HUES48 (cell line): ENCODE data around the gene DAP3.
"Not testable (repeated sequence)": the region's sequence is repeated elsewhere in the genome, so short reads cannot be mapped to it uniquely, and the experiment has no call there.

Experiments
- H3K27ac ChIP-seq: one replicate; pipeline ENCODE4 v1.7.0; 2013; ENCODE audit warnings: low read depth, low read length, inconsistent platforms
- H3K27me3 ChIP-seq: 2 replicates; pipeline ENCODE4 v1.6.1; 2013; ENCODE audit warnings: mild to moderate bottlenecking, low read length; ENCODE audit not compliant: control insufficient read depth, insufficient read depth
- H3K36me3 ChIP-seq: 2 replicates; pipeline ENCODE4 v1.6.1; 2013; ENCODE audit warnings: low read length; ENCODE audit not compliant: control insufficient read depth, insufficient read depth
- H3K4me1 ChIP-seq: 2 replicates; pipeline ENCODE4 v1.6.1; 2013; ENCODE audit warnings: mild to moderate bottlenecking, low read length; ENCODE audit not compliant: control insufficient read depth, insufficient read depth
- H3K4me3 ChIP-seq: 2 replicates; pipeline ENCODE4 v1.5.1; 2013; ENCODE audit warnings: mild to moderate bottlenecking, low read depth, low read length
- H3K9ac ChIP-seq: 2 replicates; pipeline ENCODE4 v1.6.1; 2013; ENCODE audit warnings: mild to moderate bottlenecking, low read depth, low read length, moderate library complexity
- H3K9me3 ChIP-seq: 2 replicates; pipeline ENCODE4 v1.6.1; 2013; ENCODE audit warnings: low read length; ENCODE audit not compliant: control insufficient read depth, insufficient read depth

Gene DAP3

DNA sequence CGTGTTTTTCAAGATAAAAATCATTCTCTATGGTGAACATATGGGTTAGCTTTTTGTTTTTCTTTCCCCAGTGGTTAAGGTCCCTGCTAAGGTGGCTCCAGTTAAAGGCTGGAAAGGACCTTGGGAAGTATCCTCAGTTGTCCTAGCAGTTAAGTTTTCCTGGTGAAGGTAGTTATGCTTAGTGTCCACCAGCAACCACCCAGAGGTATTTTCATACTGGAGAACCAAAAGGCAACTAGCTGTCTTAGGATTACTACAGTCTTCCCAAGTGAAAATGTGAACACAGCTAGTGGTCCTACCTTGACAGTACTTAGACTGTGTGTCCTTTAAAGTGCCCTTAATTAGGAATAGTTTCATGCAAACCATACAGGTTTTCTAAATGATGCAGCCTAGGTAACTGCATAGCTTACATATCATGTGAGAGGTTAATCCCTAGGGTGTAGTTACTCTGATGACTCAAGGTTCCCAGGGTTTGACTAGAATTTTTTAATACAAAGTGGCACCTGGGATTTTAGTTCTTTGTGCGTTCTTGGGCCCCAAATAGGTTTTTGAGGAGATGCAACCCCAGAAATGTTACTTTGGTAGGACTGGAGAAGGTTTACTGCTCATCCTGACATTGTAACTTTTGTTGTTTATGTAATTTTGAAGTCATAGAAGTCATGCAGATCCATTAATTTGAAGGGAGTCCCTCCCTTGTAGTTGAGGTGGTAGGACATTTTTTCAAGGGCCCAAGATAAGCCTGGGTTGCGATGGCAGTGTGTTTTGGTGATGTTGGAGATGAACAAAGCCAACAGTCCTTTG, 36.8 kb upstream of the DAP3 start:
- no peaks in the 10 kb centered on the region for H3K36me3 ChIP-seq
- H3K4me1 ChIP-seq = 0 out of 2 replicates have a peak, but pooled peaks cover 2% of the 10 kb centered on the region
- H3K9me3 ChIP-seq = 0 out of 2 replicates have a peak, but pooled peaks cover 2% of the 10 kb centered on the region
- H3K9ac ChIP-seq = no peak overlapping the region
- H3K27ac ChIP-seq = peak overlapping the region; percentile 8
- no peaks in the 10 kb centered on the region for H3K27me3 ChIP-seq
- H3K4me3 ChIP-seq = no peak overlapping the region

DNA sequence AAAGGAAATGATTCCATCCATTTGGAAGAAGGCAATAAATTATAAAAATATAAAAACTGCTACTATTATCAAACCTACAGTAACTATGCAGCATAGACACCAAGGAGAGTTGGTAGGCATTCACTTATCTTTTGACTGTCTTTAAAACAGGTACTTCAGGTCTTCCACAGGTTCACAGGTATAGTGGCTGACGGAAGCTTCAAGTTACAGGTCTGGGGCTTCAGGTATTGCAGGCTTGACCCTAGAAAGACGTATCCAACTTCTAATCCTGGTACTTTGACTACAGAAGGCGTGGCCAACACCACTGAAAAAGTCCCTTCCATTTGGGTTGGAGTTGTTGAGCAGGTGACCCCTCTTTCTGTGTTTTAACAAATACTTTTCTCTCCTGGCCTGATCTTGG, 35.9 kb upstream of the DAP3 start:
- Histone ChIP-seq H3K27me3 (no peaks in the 10 kb centered on the region), H3K36me3 (no peaks in the 10 kb centered on the region), H3K9ac (no peak overlapping the region), H3K4me3 (no peak overlapping the region), H3K27ac (no peak overlapping the region), H3K4me1 (0 out of 2 replicates have a peak, but pooled peaks cover 2% of the 10 kb centered on the region), H3K9me3 (0 out of 2 replicates have a peak, but pooled peaks cover 2% of the 10 kb centered on the region)

DNA sequence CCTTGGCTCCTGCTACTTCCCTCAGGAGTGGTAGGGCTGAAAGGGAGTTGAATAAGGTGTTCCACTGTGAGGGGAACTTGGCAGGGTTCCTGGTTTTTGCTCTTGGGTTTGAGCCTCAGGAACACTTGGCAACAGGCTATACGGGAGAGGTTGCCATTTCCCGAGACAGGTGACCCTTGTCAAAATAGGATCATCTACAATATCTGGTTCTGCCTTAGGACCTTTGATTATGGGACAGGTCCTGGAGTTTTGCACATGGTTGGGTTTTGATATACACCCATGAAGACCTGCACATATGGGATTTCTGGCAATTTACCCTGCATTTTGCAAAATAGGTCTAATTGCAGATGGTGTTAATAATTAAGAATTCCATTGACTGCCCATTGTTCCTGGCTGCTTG, 31.4 kb upstream of the DAP3 start:
- H3K27me3 ChIP-seq = no peaks in the 10 kb centered on the region
- H3K9ac ChIP-seq = no peak overlapping the region
- H3K4me3 ChIP-seq = no peak overlapping the region
- H3K4me1 ChIP-seq = no peaks in the 10 kb centered on the region
- H3K36me3 ChIP-seq = peaks cover 39% of the 10 kb centered on the region
- H3K27ac ChIP-seq = no peak overlapping the region
- H3K9me3 ChIP-seq = no peaks in the 10 kb centered on the region

DNA sequence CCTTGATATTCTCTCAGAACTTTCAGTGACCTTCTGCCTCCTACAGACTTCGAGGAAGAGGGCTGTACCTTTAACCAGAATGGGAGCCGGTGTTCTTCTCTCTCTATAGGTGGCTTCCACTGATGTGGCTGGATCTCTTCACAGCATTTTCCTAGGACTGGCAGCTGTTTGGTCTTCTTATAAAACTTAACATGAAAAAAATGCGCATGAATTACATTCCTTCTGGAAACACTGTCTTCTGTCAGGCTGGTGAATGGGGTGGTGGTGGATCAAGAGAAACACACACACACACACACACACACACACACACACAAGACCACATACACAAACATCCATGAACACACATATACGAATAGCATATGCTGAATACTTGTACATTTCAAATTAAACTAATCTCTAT, 27.7 kb upstream of the DAP3 start:
- not testable (repeated sequence) for H3K27me3 ChIP-seq, H3K4me1 ChIP-seq, H3K9ac ChIP-seq, H3K4me3 ChIP-seq, H3K9me3 ChIP-seq, H3K27ac ChIP-seq
- peaks cover 68% of the 10 kb centered on the region for H3K36me3 ChIP-seq

DNA sequence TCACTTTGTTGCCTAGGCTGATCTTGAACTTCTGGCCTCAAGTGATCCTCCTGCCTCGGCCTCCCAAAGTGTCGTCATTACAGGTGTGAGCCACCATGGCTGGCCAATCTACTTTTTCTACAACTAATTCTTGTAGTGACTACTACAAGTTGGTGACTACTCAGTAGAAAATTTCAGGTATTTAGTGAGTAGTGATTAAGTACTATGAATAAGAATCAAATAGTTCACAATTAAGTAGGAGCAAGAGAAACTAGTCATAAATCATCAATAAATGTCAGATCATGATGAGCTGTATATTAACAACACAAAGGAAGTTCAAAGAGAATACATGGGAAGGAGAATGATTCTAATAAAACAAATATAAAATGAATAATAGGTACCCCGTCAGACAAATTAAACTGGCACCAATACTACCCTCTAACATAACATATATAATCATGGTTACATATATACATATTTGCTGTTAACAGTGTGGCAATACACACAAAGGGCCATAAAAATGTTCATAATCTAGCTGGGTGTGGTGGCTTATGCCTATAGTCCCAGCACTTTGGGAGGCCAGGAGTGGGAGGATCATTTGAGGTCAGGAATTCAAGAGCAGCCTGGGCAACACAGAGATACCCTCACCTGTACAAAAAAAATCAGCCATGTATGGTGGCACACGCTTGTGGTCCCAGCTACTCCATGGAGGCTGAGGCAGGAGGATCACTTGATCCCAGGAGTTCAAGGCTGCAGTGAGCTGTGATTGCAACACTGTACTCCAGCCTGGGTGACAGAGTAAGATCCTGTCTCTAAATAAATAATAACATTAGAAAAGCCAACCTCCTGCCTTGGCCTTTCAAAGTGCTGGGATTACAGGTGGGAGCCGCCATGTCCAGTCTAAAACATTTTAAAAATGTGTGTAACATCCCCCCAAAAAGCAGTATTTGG, 19.4 kb upstream of the DAP3 start:
- H3K4me1 ChIP-seq = no peaks in the 10 kb centered on the region
- no peak overlapping the region for H3K9ac ChIP-seq
- no peak overlapping the region for H3K27ac ChIP-seq
- no peak overlapping the region for H3K4me3 ChIP-seq
- no peaks in the 10 kb centered on the region for H3K27me3 ChIP-seq
- peaks cover 89% of the 10 kb centered on the region for H3K36me3 ChIP-seq
- H3K9me3 ChIP-seq = no peaks in the 10 kb centered on the region

DNA sequence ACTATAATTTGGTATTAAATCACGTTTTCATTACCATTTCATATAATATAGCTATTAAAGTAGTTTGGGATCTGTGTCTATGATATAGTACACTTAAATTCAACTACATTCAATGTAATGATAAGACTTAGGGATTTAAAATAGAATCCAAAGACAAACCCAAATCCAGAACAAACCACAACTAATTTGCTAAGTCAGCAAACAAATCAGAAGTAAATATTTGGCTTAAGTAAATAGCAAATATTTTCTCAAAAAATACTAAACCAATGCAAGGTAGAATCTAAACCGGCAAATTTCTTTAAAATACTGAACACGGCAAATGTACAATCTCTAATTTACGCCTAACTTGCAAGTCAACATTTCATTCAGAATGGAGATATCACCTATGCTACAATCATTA, 17.1 kb upstream of the DAP3 start:
- Histone ChIP-seq H3K27ac (no peak overlapping the region), H3K4me1 (no peaks in the 10 kb centered on the region), H3K9ac (no peak overlapping the region), H3K27me3 (no peaks in the 10 kb centered on the region), H3K4me3 (no peak overlapping the region), H3K36me3 (peaks cover 92% of the 10 kb centered on the region), H3K9me3 (no peaks in the 10 kb centered on the region)

DNA sequence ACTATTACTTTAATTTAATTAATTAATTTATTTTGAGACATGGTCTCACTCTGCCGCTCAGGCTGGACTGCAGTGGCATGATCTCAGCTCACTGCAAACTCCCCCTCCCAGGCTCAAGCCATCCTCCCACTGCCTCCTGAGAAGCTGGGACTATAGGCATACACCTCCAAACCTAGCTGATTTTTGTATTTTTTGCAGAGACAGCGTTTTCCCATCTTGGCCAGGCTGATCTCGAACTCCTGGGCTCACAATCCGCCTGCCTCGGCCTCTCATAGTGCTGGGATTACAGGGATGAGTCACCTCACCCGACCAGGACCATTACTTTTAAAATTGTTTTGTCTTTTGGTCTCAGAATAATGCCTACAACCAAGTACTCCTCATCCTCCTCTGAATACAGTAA, 15.9 kb upstream of the DAP3 start:
- no peak overlapping the region for H3K9ac ChIP-seq
- no peaks in the 10 kb centered on the region for H3K9me3 ChIP-seq
- no peaks in the 10 kb centered on the region for H3K27me3 ChIP-seq
- peaks cover 92% of the 10 kb centered on the region for H3K36me3 ChIP-seq
- no peaks in the 10 kb centered on the region for H3K4me1 ChIP-seq
- H3K4me3 ChIP-seq = no peak overlapping the region
- no peak overlapping the region for H3K27ac ChIP-seq

DNA sequence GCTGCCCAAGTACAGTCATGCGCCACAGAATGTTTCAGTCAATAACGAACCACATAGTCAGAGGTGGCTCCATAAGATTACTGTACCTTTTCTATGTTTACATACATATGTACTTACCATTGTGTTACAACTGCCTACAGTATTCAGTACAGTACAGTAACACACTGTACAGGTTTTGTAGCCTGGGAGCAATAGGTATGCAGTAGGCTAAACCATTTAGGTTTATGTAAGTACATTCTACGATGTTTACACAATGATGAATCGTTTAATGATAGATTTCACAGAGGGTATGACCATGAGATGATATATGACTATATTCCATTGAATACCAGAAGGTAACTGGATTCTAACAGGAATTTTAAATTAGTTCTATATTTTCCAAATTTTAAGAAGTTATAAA, 10.9 kb upstream of the DAP3 start:
- Histone ChIP-seq H3K9ac (no peak overlapping the region), H3K4me3 (no peak overlapping the region), H3K9me3 (no peaks in the 10 kb centered on the region), H3K4me1 (no peaks in the 10 kb centered on the region), H3K36me3 (peaks cover 67% of the 10 kb centered on the region), H3K27ac (no peak overlapping the region), H3K27me3 (no peaks in the 10 kb centered on the region)

DNA sequence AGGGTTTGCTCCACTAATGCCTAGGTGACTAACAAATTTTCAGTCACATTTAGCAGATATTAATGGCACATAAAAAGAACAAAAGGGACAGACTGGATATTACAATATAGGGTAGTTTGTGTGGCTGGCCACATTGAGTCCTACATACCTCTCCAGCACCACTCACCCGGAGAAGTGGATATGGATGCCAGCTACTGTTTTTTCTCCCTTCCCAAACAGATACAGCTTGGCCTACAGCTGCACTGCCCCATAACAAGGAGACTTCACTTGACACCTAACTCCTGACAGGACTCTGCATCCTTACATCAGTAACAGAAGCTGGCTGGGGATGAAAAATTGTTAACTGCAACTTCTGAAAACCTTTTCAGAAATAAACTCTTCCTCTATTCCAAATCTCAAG, 9.9 kb upstream of the DAP3 start:
- H3K36me3 ChIP-seq = peaks cover 61% of the 10 kb centered on the region

DNA sequence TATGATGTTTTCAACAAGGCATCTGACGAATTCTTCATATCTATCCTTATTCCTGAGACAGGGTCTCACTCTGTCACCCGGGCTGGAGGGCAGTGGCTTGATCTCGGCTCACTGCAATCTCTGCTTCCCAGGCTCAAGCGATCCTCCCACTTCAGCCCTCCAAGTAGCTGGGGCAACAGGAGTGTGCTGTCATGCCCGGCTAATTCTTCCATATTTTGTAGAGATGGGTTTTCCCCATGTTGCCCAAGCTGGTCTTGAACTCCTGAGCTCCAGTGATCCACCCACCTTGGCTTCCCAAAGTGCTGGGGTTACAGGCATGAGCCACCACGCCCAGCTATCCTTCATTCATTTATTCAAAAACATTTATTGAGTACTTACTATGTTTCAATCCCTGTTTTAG, 8.4 kb upstream of the DAP3 start:
- no peak overlapping the region for H3K4me3 ChIP-seq
- H3K27me3 ChIP-seq = no peaks in the 10 kb centered on the region
- no peak overlapping the region for H3K9ac ChIP-seq
- no peaks in the 10 kb centered on the region for H3K9me3 ChIP-seq
- no peaks in the 10 kb centered on the region for H3K4me1 ChIP-seq
- H3K36me3 ChIP-seq = peaks cover 48% of the 10 kb centered on the region
- no peak overlapping the region for H3K27ac ChIP-seq

More for the DNA sequence above, 9.9 kb upstream of the DAP3 start:
- not testable (repeated sequence) for H3K4me3 ChIP-seq, H3K27ac ChIP-seq, H3K9ac ChIP-seq, H3K27me3 ChIP-seq, H3K9me3 ChIP-seq, H3K4me1 ChIP-seq

DNA sequence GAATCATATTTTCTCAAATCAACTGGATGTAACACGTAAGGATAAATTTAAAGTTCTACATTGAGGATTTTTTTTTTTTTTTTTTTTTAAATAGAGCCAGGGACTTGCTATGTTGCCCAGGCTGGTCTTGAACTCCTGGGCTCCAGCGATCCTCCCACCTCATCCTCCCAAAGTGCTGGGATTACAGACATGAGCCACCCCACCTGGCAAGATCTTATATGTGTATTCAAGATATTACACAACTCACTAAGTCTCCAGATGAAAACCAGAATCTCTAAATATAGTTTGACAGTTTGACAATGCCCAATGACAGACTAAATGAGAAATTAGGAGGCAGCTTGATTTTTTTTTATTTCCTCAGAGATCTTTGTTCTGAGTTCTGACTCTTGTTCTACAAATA, 7.1 kb upstream of the DAP3 start:
- no peaks in the 10 kb centered on the region for H3K27me3 ChIP-seq
- no peak overlapping the region for H3K27ac ChIP-seq
- no peak overlapping the region for H3K4me3 ChIP-seq
- no peak overlapping the region for H3K9ac ChIP-seq
- H3K4me1 ChIP-seq = no peaks in the 10 kb centered on the region
- no peaks in the 10 kb centered on the region for H3K9me3 ChIP-seq
- H3K36me3 ChIP-seq = peaks cover 36% of the 10 kb centered on the region
